K562 (cell line): ENCODE results near the gene NPAS2. TPM values are rescaled to one million over a fixed set of nuclear protein-coding genes. Genes with fewer than 3 reads are reported as not detected.

Experiments
- ATAC-seq: fragments of 200-7000 bp; cut with Tn5 transposase; 3 replicates; pipeline ENCODE4 v1.9.1; 2020; ENCODE audit warnings: moderate library complexity
- BruUV-seq: library from RNA; stranded (reverse); fragments of 400-500 nt; replicated peaks from 2 replicates; lab custom pipeline; 2021; lab: Mats Ljungman, UMichigan
- CTCF ChIA-PET: fragments of 300-600 bp; formaldehyde crosslinking; extraction: SDS; loops from one replicate; lab custom pipeline; 2021; ENCODE audit warnings: low intra/inter-chr PET ratio; lab: Yijun Ruan, JAX
- POLR2A ChIA-PET: fragments of 300-600, 350-650 bp; sonication (Branson Sonifier 250); formaldehyde crosslinking; extraction: SDS; loops from one replicate; lab custom pipeline; 2021; ENCODE audit warnings: antibody characterized with exemption, inconsistent platforms; lab: Yijun Ruan, JAX
- DNase-seq, 4 experiments: peaks; one replicate each; pipeline versions ENCODE4 v3.0.0 to v3.0.0-alpha.2; 2011 to 2018; ENCODE audit warnings: low spot score in 3 of 4, mixed read lengths in 3 of 4; ENCODE audit errors: extremely low read depth in 1 of 4
- FAIRE-seq: peaks from 2 replicates; lab custom pipeline; 2011; peaks lifted over from hg19 to GRCh38; lab: Jason Lieb, UNC
- H2AFZ ChIP-seq: 2 replicates; pipeline ENCODE4 v1.6.0; 2011; ENCODE audit warnings: low read depth, low read length, control low read depth, inconsistent platforms
- H3K27ac ChIP-seq: fragments of 200-600 bp; 3 replicates; pipeline ENCODE4 v1.8.0; 2011; ENCODE audit warnings: low read depth, mild to moderate bottlenecking, control low read depth, inconsistent platforms, low read length, moderate library complexity, mixed read lengths; ENCODE audit errors: extremely low read depth
- H3K27me3 ChIP-seq, 2 experiments: fragments of 300-600 bp in 1 of 2; 2 replicates in 1 of 2; 3 replicates in 1 of 2; pipeline versions ENCODE4 v1.6.0 to v1.8.0; 2011; ENCODE audit warnings: inconsistent platforms in 2 of 2, low read length in 2 of 2, mild to moderate bottlenecking in 1 of 2, mixed read lengths in 1 of 2, moderate library complexity in 1 of 2; ENCODE audit not compliant: control insufficient read depth in 2 of 2, insufficient read depth in 2 of 2
- H3K36me3 ChIP-seq: fragments of 300-600 bp; 3 replicates; pipeline ENCODE4 v1.8.0; 2011; ENCODE audit warnings: mild to moderate bottlenecking, low read length, inconsistent platforms; ENCODE audit not compliant: control insufficient read depth, insufficient read depth
- H3K4me1 ChIP-seq, 2 experiments: fragments of 200-600 bp in 1 of 2; replicated peaks in 1 of 2; 2 replicates in 1 of 2; 3 replicates in 1 of 2; pipeline versions ENCODE4 v1.5.1 to v1.8.0; 2011; ENCODE audit warnings: inconsistent platforms in 2 of 2, low read length in 2 of 2, mild to moderate bottlenecking in 1 of 2, mixed read lengths in 1 of 2, moderate library complexity in 1 of 2; ENCODE audit not compliant: control insufficient read depth in 2 of 2, insufficient read depth in 2 of 2
- H3K4me2 ChIP-seq: 2 replicates; pipeline ENCODE4 v1.6.1; 2011; ENCODE audit warnings: low read length, control low read depth, inconsistent platforms, mixed read lengths; ENCODE audit not compliant: insufficient read depth
- H3K4me3 ChIP-seq: fragments of 200-600 bp; sonication (generic), shearing (Covaris generic); 2 replicates; pipeline ENCODE4 v1.5.1; 2016; ENCODE audit warnings: control low read depth, inconsistent platforms
- H3K79me2 ChIP-seq: fragments of 200-600 bp; 3 replicates; pipeline ENCODE4 v1.8.0; 2011; ENCODE audit warnings: low read length, inconsistent platforms; ENCODE audit not compliant: control insufficient read depth, insufficient read depth
- H3K9ac ChIP-seq, 2 experiments: 2 replicates each; pipeline versions ENCODE4 v1.6.0 to v1.6.1; 2011; ENCODE audit warnings: low read depth in 2 of 2, low read length in 2 of 2, control low read depth in 1 of 2, inconsistent platforms in 1 of 2, mild to moderate bottlenecking in 1 of 2, mixed read lengths in 1 of 2; ENCODE audit not compliant: insufficient read depth in 1 of 2
- H3K9me1 ChIP-seq: one replicate; pipeline ENCODE4 v1.6.0; 2011; ENCODE audit warnings: inconsistent platforms, mild to moderate bottlenecking, low read length, moderate library complexity; ENCODE audit not compliant: control insufficient read depth, insufficient read depth
- H3K9me3 ChIP-seq: replicated peaks from 2 replicates; pipeline ENCODE4 v1.5.1; 2011; ENCODE audit warnings: low read depth, low read length, inconsistent platforms; ENCODE audit not compliant: control insufficient read depth, insufficient read depth
- H4K20me1 ChIP-seq: replicated peaks from 2 replicates; pipeline ENCODE4 v1.6.1; 2011; ENCODE audit warnings: low read length, inconsistent platforms, mixed read lengths; ENCODE audit not compliant: control insufficient read depth, insufficient read depth
- BRD9 ChIP-seq: fragments of 450-650 bp; IDR thresholded peaks from 2 replicates; pipeline ENCODE4 v1.6.1; 2018; ENCODE audit warnings: low read depth; ENCODE audit not compliant: partially characterized antibody
- DIDO1 ChIP-seq: fragments of 450-650 bp; IDR thresholded peaks from 2 replicates; pipeline ENCODE4 v1.6.1; 2016; ENCODE audit warnings: low read depth, missing biosample characterization, missing genetic modification characterization
- E2F8 ChIP-seq: fragments of 450-650 bp; IDR thresholded peaks from 2 replicates; pipeline ENCODE4 v1.7.1; 2018; ENCODE audit warnings: mild to moderate bottlenecking, low read depth; ENCODE audit not compliant: partially characterized antibody
- ESRRA ChIP-seq: fragments of 450-650 bp; IDR thresholded peaks from 2 replicates; pipeline ENCODE4 v1.6.1; 2014; ENCODE audit warnings: low read depth, mild to moderate bottlenecking, moderate library complexity, borderline replicate concordance
- GABPB2 ChIP-seq: fragments of 250-450 bp; sonication (Bioruptor Pico); conservative IDR thresholded peaks from 2 replicates; pipeline ENCODE4 v1.5.1; 2021; ENCODE audit warnings: mild to moderate bottlenecking
- GTF2E2 ChIP-seq: fragments of 200-800 bp; sonication (Bioruptor generic); IDR thresholded peaks from 2 replicates; pipeline ENCODE4 v1.6.1; 2016; ENCODE audit warnings: missing genetic modification characterization, missing compliant biosample characterization
- KAT2B ChIP-seq: IDR thresholded peaks from one replicate; pipeline ENCODE4 v1.6.1; 2012; ENCODE audit warnings: low read depth, mild to moderate bottlenecking, control low read depth, inconsistent platforms, low read length, moderate library complexity
- PCBP1 ChIP-seq: fragments of 200-400 bp; formaldehyde crosslinking; IDR thresholded peaks from 2 replicates; pipeline ENCODE4 v1.6.1; 2018; ENCODE audit warnings: mild to moderate bottlenecking, low read depth, low read length; ENCODE audit not compliant: poor library complexity, severe bottlenecking
- RBFOX2 ChIP-seq: fragments of 200-400 bp; formaldehyde crosslinking; IDR thresholded peaks from 2 replicates; pipeline ENCODE4 v1.6.1; 2017; ENCODE audit warnings: low read depth, mild to moderate bottlenecking, low read length, moderate library complexity
- SPI1 ChIP-seq: IDR thresholded peaks from 2 replicates; pipeline ENCODE4 v1.6.1; 2011; ENCODE audit warnings: low read depth, low read length, control low read depth, borderline replicate concordance
- ZBED1 ChIP-seq: IDR thresholded peaks from 2 replicates; pipeline ENCODE4 v1.6.1; 2014
- ZBTB12 ChIP-seq: fragments of 250-450 bp; sonication (Bioruptor Pico); IDR thresholded peaks from 2 replicates; pipeline ENCODE4 v1.4.0; 2020
- ZBTB17 ChIP-seq: fragments of 450-650 bp; formaldehyde crosslinking; IDR thresholded peaks from 2 replicates; pipeline ENCODE4 v1.4.0; 2020; ENCODE audit warnings: mild to moderate bottlenecking
- ZNF324 ChIP-seq: fragments of 250-450 bp; sonication (Bioruptor Pico); IDR thresholded peaks from 2 replicates; pipeline ENCODE4 v1.4.0; 2020; ENCODE audit warnings: mild to moderate bottlenecking
- ZNF778 ChIP-seq: fragments of 450-650 bp; formaldehyde crosslinking; IDR thresholded peaks from 2 replicates; pipeline ENCODE4 v1.4.0; 2020; ENCODE audit warnings: mild to moderate bottlenecking, moderate library complexity
- WGBS: fragments of 100-300 bp; shearing (Covaris generic); methylation state at CpG from one replicate; pipeline ENCODE4 v1.1.6; 2016; ENCODE audit warnings: low coverage, mixed read lengths; ENCODE audit not compliant: insufficient coverage; ENCODE audit errors: missing lambda C conversion rate; 5-methylcytosine and 5-hydroxymethylcytosine counted together
- in situ Hi-C: fragments of 300-500 bp; cut with MboI; formaldehyde crosslinking; loops from 4 replicates; pipeline ENCODE4 v1.15.0; 2018; ENCODE audit warnings: inconsistent platforms, mixed read lengths
- intact Hi-C: fragments of 100-400 bp; cut with micrococcal nuclease; formaldehyde crosslinking; loops from 2 replicates; pipeline ENCODE4 v1.14.2; 2022
- polyA plus RNA-seq, 8 experiments: library from polyadenylated mRNA; depleted of rRNA in 4 of 8; stranded (reverse) in 5 of 8; unstranded in 3 of 8; fragments of >200 nt; fragmentation: Nextera tagmentation in 2 of 8; fragmentation: Illumina TruSeq in 1 of 8; extraction: Ambion mirVana in 2 of 8; extraction: Trizol in 1 of 8; gene quantifications; 2 replicates each; pipeline versions ENCODE4 v1.2.1 to v1.2.3, GENCODE V29; 2011 to 2014; ENCODE audit warnings: inconsistent platforms in 1 of 8, missing spikeins in 1 of 8
- total RNA-seq, 7 experiments: library from RNA; depleted of rRNA in 6 of 7; stranded (reverse); fragments of >200 nt in 6 of 7; fragmentation: Illumina TruSeq in 2 of 7; extraction: Trizol in 2 of 7; gene quantifications; 2 replicates each; pipeline versions ENCODE4 v1.2.1 to v1.2.3, GENCODE V29; 2011 to 2021; ENCODE audit warnings: low replicate concordance in 1 of 7

The NPAS2 gene
- total and polyA plus RNA-seq, 9 of the 15 experiments (the other 6 are each of a cell fraction or from before 2014, with no cell fraction given): 0.06 to 0.29 (median 0.07) TPM; not detected in 5

- no peak for TF ChIP-seq E2F8
These were observed 48.1 kb downstream of the NPAS2 start (continued) for GRCh38 chr2:100868083-100868482.

GRCh38 chr2:100869120-100869519 lies 49.2 kb downstream of the NPAS2 start:
- Histone ChIP-seq H3K4me1 (no peaks in the 10 kb centered on the region), H3K9me3 (peaks cover 6% of the 10 kb centered on the region; the same call in 1 of the 2 replicates), H4K20me1 (no peaks in the 10 kb centered on the region), H3K4me2 (no peak overlapping the region), H3K9ac (no peak overlapping the region), H3K9me1 (no peaks in the 10 kb centered on the region), H3K79me2 (no peaks in the 10 kb centered on the region), H3K36me3 (no peaks in the 10 kb centered on the region), H2AFZ (no peak overlapping the region), H3K4me3 (no peak overlapping the region), H3K27ac (no peak overlapping the region), H3K27me3 (peaks cover 5 to 12% of the 10 kb centered on the region in 2 experiments; a peak in 3 of 5 replicates)
- FAIRE-seq (no peak), DNase-seq (no peak), ATAC-seq (no peak)
- WGBS: 3% methylated on average over 3 of the region's 3 CpGs
- ChIA-PET POLR2A (no interaction called here), CTCF (interaction anchor here (0.6 kb wide), 1 partner anchor 54 kb away, joined by 3 read pairs; no protein-coding TSS in a partner anchor)
- no TSS peak for BruUV-seq
- intact Hi-C loops (no loop called here), in situ Hi-C loops (no loop called here)
- no peak for TF ChIP-seq ESRRA
- TF ChIP-seq BRD9: no peak
- no peak for TF ChIP-seq SPI1
- no peak for TF ChIP-seq ZNF324 (CRISPR knock-in tag)
- no peak for TF ChIP-seq KAT2B
- TF ChIP-seq ZNF778: no peak
- TF ChIP-seq DIDO1 (tag): no peak
- TF ChIP-seq ZBTB12 (CRISPR knock-in tag): no peak
- TF ChIP-seq GABPB2 (CRISPR knock-in tag): no peak
- no peak for TF ChIP-seq ZBTB17 (CRISPR knock-in tag)
- no peak for TF ChIP-seq RBFOX2
- TF ChIP-seq GTF2E2: no peak
- TF ChIP-seq ZBED1: no peak
- no peak for TF ChIP-seq PCBP1
